Measurements from ENCODE around the gene NFIA. TPM values are rescaled to one million over a fixed set of nuclear protein-coding genes. Genes with fewer than 3 reads are reported as not detected.

Gene NFIA
- total and polyA plus RNA-seq, 7 experiments from 2014 or later: 1.0 to 8.6 (median 5.9) TPM

GRCh38 chr1:61361931-61362330 lies 279.6 kb downstream of the NFIA start:
- CTCF ChIA-PET: no interaction called here
- no peak overlapping the region for H3K27ac Mint-ChIP-seq
- intact Hi-C loops (cut with micrococcal nuclease): no loop called here

GRCh38 chr1:61362351-61362750 lies 280.0 kb downstream of the NFIA start:
- H3K9me3 Mint-ChIP-seq: no peaks in the 10 kb centered on the region
- H3K36me3 ChIP-seq (ENCODE audit: control insufficient read depth in 2 of 3, insufficient read depth in 3 of 3, low read length in 3 of 3): no peaks in the 10 kb centered on the region
- H3K27me3 ChIP-seq (ENCODE audit: control insufficient read depth in 2 of 2, insufficient read depth in 2 of 2, low read length in 2 of 2): no peaks in the 10 kb centered on the region
- no peak overlapping the region for H3K27ac ChIP-seq (ENCODE audit: low read depth, low read length)
- H3K27me3 Mint-ChIP-seq: peaks cover 0 to 3% (median 0%) of the 10 kb centered on the region in 5 donors
- DNase-seq: no peak
- no peaks in the 10 kb centered on the region for H3K4me1 Mint-ChIP-seq
- CTCF ChIA-PET: no interaction called here
- H3K4me3 Mint-ChIP-seq: no peak overlapping the region
- intact Hi-C loops (cut with micrococcal nuclease): no loop called here
- no peaks in the 10 kb centered on the region for H3K4me1 ChIP-seq (ENCODE audit: control insufficient read depth in 2 of 2, insufficient read depth in 2 of 2, low read length in 2 of 2)
- no peak overlapping the region for H3K4me3 ChIP-seq (ENCODE audit: low read length)
- H3K9me3 ChIP-seq (ENCODE audit: control insufficient read depth in 2 of 3, low read length in 3 of 3): no peaks in the 10 kb centered on the region
- ATAC-seq: no peak
- POLR2A ChIA-PET: no interaction called here
- no peak overlapping the region for H3K27ac Mint-ChIP-seq
- H3K36me3 Mint-ChIP-seq: peaks cover 0 to 27% (median 15%) of the 10 kb centered on the region in 5 donors

More at GRCh38 chr1:61361931-61362330, 279.6 kb downstream of the NFIA start:
- POLR2A ChIA-PET: no interaction called here
- ATAC-seq (no peak), DNase-seq (no peak)
- H3K9me3 Mint-ChIP-seq: no peaks in the 10 kb centered on the region
- no peak overlapping the region for H3K4me3 Mint-ChIP-seq
- Histone ChIP-seq H3K9me3 (ENCODE audit: control insufficient read depth in 2 of 3, low read length in 3 of 3) (no peaks in the 10 kb centered on the region), H3K4me1 (ENCODE audit: control insufficient read depth in 2 of 2, insufficient read depth in 2 of 2, low read length in 2 of 2) (no peaks in the 10 kb centered on the region), H3K4me3 (ENCODE audit: low read length) (no peak overlapping the region), H3K27me3 (ENCODE audit: control insufficient read depth in 2 of 2, insufficient read depth in 2 of 2, low read length in 2 of 2) (no peaks in the 10 kb centered on the region), H3K36me3 (ENCODE audit: control insufficient read depth in 2 of 3, insufficient read depth in 3 of 3, low read length in 3 of 3) (no peaks in the 10 kb centered on the region), H3K27ac (ENCODE audit: low read depth, low read length) (no peak overlapping the region)
- peaks cover 0 to 27% (median 15%) of the 10 kb centered on the region in 5 donors for H3K36me3 Mint-ChIP-seq
- H3K27me3 Mint-ChIP-seq: peaks cover 0 to 3% (median 0%) of the 10 kb centered on the region in 5 donors
- no peaks in the 10 kb centered on the region for H3K4me1 Mint-ChIP-seq

GRCh38 chr1:61368366-61368765 lies 286.0 kb downstream of the NFIA start:
- Mint-ChIP-seq H3K36me3 (peaks cover 0 to 12% (median 7%) of the 10 kb centered on the region in 5 donors), H3K9me3 (peaks cover 0 to 4% (median 0%) of the 10 kb centered on the region in 11 donors), H3K4me3 (no peak overlapping the region), H3K27me3 (peaks cover 0 to 3% (median 0%) of the 10 kb centered on the region in 5 donors), H3K27ac (no peak overlapping the region), H3K4me1 (no peaks in the 10 kb centered on the region)
- no peaks in the 10 kb centered on the region for H3K27me3 ChIP-seq (ENCODE audit: control insufficient read depth in 2 of 2, insufficient read depth in 2 of 2, low read length in 2 of 2)
- H3K4me1 ChIP-seq (ENCODE audit: control insufficient read depth in 2 of 2, insufficient read depth in 2 of 2, low read length in 2 of 2): no peaks in the 10 kb centered on the region
- POLR2A ChIA-PET: no interaction called here
- CTCF ChIA-PET: no interaction called here
- H3K36me3 ChIP-seq (ENCODE audit: control insufficient read depth in 2 of 3, insufficient read depth in 3 of 3, low read length in 3 of 3): no peaks in the 10 kb centered on the region
- no peak overlapping the region for H3K4me3 ChIP-seq (ENCODE audit: low read length)
- H3K9me3 ChIP-seq (ENCODE audit: control insufficient read depth in 2 of 3, low read length in 3 of 3): no peaks in the 10 kb centered on the region
- intact Hi-C loops (cut with micrococcal nuclease): no loop called here
- ATAC-seq: no peak
- H3K27ac ChIP-seq (ENCODE audit: low read depth, low read length): no peak overlapping the region
- DNase-seq: no peak

GRCh38 chr1:61368876-61369275 lies 286.5 kb downstream of the NFIA start:
- Mint-ChIP-seq H3K9me3 (peaks cover 0 to 4% (median 0%) of the 10 kb centered on the region in 11 donors), H3K4me3 (no peak overlapping the region), H3K4me1 (no peaks in the 10 kb centered on the region), H3K36me3 (peaks cover 0 to 12% (median 7%) of the 10 kb centered on the region in 5 donors), H3K27me3 (peaks cover 0 to 3% (median 0%) of the 10 kb centered on the region in 5 donors), H3K27ac (no peak overlapping the region)
- intact Hi-C loops (cut with micrococcal nuclease): no loop called here
- ATAC-seq (no peak), DNase-seq (no peak)
- H3K4me1 ChIP-seq (ENCODE audit: control insufficient read depth in 2 of 2, insufficient read depth in 2 of 2, low read length in 2 of 2): no peaks in the 10 kb centered on the region
- POLR2A ChIA-PET: no interaction called here
- no peak overlapping the region for H3K27ac ChIP-seq (ENCODE audit: low read depth, low read length)
- no peaks in the 10 kb centered on the region for H3K27me3 ChIP-seq (ENCODE audit: control insufficient read depth in 2 of 2, insufficient read depth in 2 of 2, low read length in 2 of 2)
- H3K36me3 ChIP-seq (ENCODE audit: control insufficient read depth in 2 of 3, insufficient read depth in 3 of 3, low read length in 3 of 3): no peaks in the 10 kb centered on the region
- H3K4me3 ChIP-seq (ENCODE audit: low read length): no peak overlapping the region
- H3K9me3 ChIP-seq (ENCODE audit: control insufficient read depth in 2 of 3, low read length in 3 of 3): no peaks in the 10 kb centered on the region
- CTCF ChIA-PET: no interaction called here

- no peak overlapping the region for H3K27ac ChIP-seq (ENCODE audit: low read depth, low read length)
- no peak for ATAC-seq
- no peaks in the 10 kb centered on the region for H3K36me3 ChIP-seq (ENCODE audit: control insufficient read depth in 2 of 3, insufficient read depth in 3 of 3, low read length in 3 of 3)
- Mint-ChIP-seq H3K27me3 (peaks cover 0 to 11% (median 0%) of the 10 kb centered on the region in 5 donors), H3K36me3 (peaks cover 0 to 12% (median 5%) of the 10 kb centered on the region in 5 donors), H3K4me3 (no peak overlapping the region), H3K4me1 (no peaks in the 10 kb centered on the region), H3K9me3 (peaks cover 0 to 4% (median 0%) of the 10 kb centered on the region in 11 donors), H3K27ac (no peak overlapping the region)
- H3K27me3 ChIP-seq (ENCODE audit: control insufficient read depth in 2 of 2, insufficient read depth in 2 of 2, low read length in 2 of 2): no peaks in the 10 kb centered on the region
- ChIA-PET POLR2A (no interaction called here), CTCF (no interaction called here)
- no peaks in the 10 kb centered on the region for H3K4me1 ChIP-seq (ENCODE audit: control insufficient read depth in 2 of 2, insufficient read depth in 2 of 2, low read length in 2 of 2)
- intact Hi-C loops (cut with micrococcal nuclease): no loop called here
- H3K9me3 ChIP-seq (ENCODE audit: control insufficient read depth in 2 of 3, low read length in 3 of 3): no peaks in the 10 kb centered on the region
- no peak for DNase-seq
- no peak overlapping the region for H3K4me3 ChIP-seq (ENCODE audit: low read length)
Measured at GRCh38 chr1:61370177-61370912, 288.0 kb downstream of the NFIA start.

- Histone ChIP-seq H3K9me3 (ENCODE audit: control insufficient read depth in 2 of 3, low read length in 3 of 3) (no peaks in the 10 kb centered on the region), H3K4me1 (ENCODE audit: control insufficient read depth in 2 of 2, insufficient read depth in 2 of 2, low read length in 2 of 2) (no peaks in the 10 kb centered on the region), H3K4me3 (ENCODE audit: low read length) (no peak overlapping the region), H3K36me3 (ENCODE audit: control insufficient read depth in 2 of 3, insufficient read depth in 3 of 3, low read length in 3 of 3) (no peaks in the 10 kb centered on the region), H3K27ac (ENCODE audit: low read depth, low read length) (no peak overlapping the region), H3K27me3 (ENCODE audit: control insufficient read depth in 2 of 2, insufficient read depth in 2 of 2, low read length in 2 of 2) (no peaks in the 10 kb centered on the region)
- ChIA-PET CTCF (no interaction called here), POLR2A (no interaction called here)
- no peak overlapping the region for H3K27ac Mint-ChIP-seq
- peaks cover 0 to 9% (median 5%) of the 10 kb centered on the region in 5 donors for H3K36me3 Mint-ChIP-seq
- no peak for DNase-seq
- intact Hi-C loops (cut with micrococcal nuclease): no loop called here
- H3K4me3 Mint-ChIP-seq: no peak overlapping the region
- H3K9me3 Mint-ChIP-seq: peaks cover 0 to 4% (median 0%) of the 10 kb centered on the region in 11 donors
- no peaks in the 10 kb centered on the region for H3K4me1 Mint-ChIP-seq
- ATAC-seq: no peak
- peaks cover 0 to 12% (median 0%) of the 10 kb centered on the region in 5 donors for H3K27me3 Mint-ChIP-seq
Measured at GRCh38 chr1:61370913-61371279, 288.5 kb downstream of the NFIA start.

- ATAC-seq: no peak
- Mint-ChIP-seq H3K4me1 (no peaks in the 10 kb centered on the region), H3K9me3 (peaks cover 0 to 4% (median 0%) of the 10 kb centered on the region in 11 donors), H3K36me3 (peaks cover 0 to 9% (median 5%) of the 10 kb centered on the region in 5 donors), H3K27ac (no peak overlapping the region), H3K27me3 (peaks cover 0 to 12% (median 0%) of the 10 kb centered on the region in 5 donors), H3K4me3 (no peak overlapping the region)
- H3K4me1 ChIP-seq (ENCODE audit: control insufficient read depth in 2 of 2, insufficient read depth in 2 of 2, low read length in 2 of 2): no peaks in the 10 kb centered on the region
- DNase-seq: no peak
- POLR2A ChIA-PET: no interaction called here
- H3K27ac ChIP-seq (ENCODE audit: low read depth, low read length): no peak overlapping the region
- H3K4me3 ChIP-seq (ENCODE audit: low read length): no peak overlapping the region
- H3K36me3 ChIP-seq (ENCODE audit: control insufficient read depth in 2 of 3, insufficient read depth in 3 of 3, low read length in 3 of 3): no peaks in the 10 kb centered on the region
- no peaks in the 10 kb centered on the region for H3K9me3 ChIP-seq (ENCODE audit: control insufficient read depth in 2 of 3, low read length in 3 of 3)
- H3K27me3 ChIP-seq (ENCODE audit: control insufficient read depth in 2 of 2, insufficient read depth in 2 of 2, low read length in 2 of 2): no peaks in the 10 kb centered on the region
- CTCF ChIA-PET: interaction anchor here (0.7 kb wide), 1 partner anchor 383 kb away, joined by 3 read pairs; no protein-coding TSS in a partner anchor
- intact Hi-C loops (cut with micrococcal nuclease): no loop called here
Measured at GRCh38 chr1:61372944-61373343, 290.6 kb downstream of the NFIA start.

Measured in naive thymus-derived CD4-positive, alpha-beta T cell (primary cell).